ENCODE results near the gene CSPG4.
"Not testable (repeated sequence)": the region's sequence is repeated elsewhere in the genome, so short reads cannot be mapped to it uniquely, and the experiment has no call there.

Gene CSPG4

DNA sequence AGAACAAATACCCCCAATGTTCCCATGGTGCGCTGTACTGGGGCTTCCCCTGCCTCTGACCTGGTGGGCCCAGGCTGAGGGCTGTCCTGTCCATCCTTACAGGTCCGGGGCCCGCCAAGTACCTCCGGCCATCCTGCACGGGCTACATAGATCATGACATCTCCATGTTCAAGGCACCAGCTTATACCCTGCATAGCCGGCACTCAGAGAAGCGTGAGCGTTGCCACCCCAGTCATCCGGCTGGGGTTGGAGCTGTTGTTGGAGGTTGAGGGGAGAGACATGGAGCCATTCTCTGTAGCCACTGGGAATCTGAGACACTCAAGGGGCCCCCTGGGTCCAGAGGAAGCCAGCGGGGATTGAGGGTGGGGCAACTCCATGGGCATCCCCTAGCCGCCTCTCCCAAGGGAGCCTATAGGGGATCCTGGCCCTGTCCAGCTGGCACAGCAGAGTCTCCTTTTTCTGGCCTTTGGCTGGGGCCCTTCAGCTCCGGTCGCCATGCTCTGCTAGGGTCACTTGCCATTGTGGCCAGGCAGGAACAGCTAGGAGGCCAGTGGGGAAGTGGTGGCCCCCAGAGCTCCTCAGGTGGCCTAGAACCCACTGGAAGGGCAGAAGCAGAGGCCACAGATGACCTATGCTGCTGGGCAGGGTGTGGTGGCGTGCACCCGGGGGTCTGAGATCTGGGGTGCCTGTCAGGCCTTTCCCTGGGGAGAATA, 12.5 kb upstream of the CSPG4 start:
- DNase-seq = no peak

DNA sequence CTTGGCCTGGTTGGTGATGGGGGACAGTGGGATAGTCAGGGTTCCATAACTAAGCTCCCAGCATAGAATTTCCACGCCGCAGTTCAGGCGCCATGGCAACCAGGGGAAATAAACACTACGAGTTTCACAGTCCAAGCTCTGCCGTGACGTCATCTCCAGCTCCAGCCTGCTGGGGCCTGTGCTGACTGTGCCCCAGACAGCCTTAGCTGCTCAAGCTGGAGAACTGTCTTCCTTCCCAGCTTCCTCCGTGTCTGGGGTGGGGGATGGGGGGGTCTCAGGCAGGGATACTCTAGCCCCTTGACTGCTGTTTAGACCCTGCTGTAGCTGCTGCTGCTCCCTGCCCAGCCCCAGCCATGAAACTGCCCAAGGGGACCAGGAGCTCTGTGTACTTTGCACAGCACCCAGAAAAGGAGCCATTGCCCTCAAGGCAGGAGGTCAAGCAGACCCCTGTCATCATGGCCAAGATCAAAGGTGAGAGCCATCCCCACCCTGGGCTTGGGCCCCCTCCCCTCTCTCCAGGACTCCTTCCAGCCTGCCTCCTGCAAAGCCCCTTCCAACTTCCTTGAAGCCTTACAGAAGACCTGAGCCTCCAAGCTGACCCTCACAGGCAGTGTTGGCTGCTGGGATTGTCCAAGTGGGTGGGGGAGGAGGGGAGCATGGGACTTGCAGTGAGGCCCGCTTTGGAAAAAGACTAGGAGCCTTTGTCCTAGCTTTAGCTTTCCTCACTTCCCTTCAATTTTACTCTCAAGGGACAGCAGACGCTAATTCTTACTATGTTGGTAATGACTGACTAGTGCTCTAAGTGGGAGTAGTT, 11.4 kb upstream of the CSPG4 start:
- peak; percentile 83 for DNase-seq

DNA sequence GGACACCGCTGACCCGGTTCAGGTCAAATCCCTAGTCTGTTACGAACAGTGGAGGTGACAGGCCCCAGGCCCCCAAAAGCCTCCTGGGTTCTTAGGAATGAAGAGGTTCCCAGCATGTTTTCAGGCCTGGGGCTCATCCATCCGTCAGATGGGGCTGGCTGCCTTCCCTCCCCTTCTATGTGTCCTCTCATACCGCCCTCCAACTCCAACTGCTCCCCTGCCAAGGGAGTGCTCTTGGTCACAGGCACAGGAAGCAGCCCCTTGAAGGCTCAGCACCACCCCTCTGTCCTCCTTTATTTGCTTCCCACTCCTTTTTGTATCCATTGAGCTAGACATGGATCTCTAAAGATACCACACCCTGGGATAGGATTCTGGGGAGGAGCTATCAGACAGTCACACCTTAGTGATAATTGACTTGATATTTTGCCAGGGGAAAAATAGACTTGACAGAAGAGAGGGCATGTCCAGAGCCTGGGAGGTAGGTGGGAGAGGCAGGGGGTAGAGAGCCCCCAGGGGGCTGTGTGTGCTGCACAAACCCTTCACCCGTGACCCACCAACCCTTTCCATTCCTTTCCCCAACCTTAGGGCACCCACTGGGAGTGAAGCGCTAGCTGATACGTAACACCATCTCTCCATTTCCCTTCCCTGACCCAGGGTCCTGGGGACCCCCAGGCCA, 10.7 kb upstream of the CSPG4 start:
- DNase-seq = no peak

DNA sequence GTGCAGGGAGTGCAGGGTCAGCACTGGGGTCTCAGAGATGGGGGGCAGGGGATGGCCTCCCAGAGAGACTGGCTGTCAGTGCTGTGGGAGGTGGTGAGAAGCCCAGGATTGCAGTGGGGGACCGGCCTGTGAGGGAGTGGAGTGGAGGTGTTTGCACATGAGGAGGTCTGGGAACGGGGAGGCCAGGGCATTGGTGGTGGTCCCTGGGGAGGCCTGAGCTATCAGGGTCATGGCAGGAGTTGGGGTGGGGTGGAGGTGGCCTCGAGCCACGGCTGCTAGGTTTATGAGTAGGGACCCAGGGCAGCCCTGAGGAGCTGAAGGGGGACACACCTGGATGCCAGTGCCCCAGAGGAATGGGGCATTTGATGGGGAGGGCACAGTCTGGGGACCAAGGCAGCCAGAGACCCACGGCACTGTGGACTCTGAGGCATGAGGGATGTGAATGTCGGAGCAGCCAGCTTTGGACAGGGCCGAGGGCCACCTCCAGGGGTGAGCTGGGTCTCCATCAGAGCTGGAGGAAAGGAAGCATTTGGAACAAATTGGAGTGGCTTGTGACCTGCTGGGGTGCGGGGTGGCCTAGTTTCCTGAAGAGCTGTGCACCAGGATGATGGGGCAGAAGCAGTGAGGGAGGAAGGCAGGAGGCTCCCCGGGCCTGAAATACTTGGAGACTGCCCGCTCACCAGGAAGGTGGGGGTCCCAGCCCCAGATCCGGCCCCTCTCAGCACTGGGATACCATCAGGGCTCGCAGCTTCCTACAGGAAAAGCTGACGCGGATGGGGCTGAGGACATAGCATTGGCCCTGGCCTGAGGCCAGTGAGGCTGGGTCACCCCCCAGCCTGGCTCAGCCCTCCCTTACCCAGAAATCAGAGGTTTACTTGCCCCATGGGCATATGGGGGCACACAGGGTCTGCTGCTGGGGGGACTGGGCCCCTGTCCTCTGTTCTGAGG, 9.5 kb upstream of the CSPG4 start:
- DNase-seq = no peak

DNA sequence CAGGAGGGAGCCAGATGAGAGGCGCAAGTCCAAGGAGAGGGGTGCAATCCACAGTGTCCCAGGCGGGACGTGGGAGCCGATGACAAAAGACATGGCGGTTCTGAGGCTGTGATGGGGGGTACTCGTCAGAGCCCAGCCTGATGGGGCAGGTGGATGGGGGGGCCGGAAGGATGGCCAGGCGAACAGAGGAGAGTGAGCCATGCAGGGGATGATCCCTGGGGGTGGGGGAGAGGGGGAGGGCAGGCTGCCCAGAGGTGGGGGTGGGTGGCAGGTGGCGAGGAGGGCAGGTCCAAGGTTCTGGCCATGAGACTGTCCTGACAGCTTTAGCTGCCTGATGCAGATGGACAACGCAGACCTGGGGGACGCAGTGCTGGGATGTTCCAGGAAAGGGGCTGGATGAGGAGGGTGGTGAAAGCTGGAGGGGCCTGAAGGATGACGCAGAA, 8.9 kb upstream of the CSPG4 start:
- DNase-seq = no peak

DNA sequence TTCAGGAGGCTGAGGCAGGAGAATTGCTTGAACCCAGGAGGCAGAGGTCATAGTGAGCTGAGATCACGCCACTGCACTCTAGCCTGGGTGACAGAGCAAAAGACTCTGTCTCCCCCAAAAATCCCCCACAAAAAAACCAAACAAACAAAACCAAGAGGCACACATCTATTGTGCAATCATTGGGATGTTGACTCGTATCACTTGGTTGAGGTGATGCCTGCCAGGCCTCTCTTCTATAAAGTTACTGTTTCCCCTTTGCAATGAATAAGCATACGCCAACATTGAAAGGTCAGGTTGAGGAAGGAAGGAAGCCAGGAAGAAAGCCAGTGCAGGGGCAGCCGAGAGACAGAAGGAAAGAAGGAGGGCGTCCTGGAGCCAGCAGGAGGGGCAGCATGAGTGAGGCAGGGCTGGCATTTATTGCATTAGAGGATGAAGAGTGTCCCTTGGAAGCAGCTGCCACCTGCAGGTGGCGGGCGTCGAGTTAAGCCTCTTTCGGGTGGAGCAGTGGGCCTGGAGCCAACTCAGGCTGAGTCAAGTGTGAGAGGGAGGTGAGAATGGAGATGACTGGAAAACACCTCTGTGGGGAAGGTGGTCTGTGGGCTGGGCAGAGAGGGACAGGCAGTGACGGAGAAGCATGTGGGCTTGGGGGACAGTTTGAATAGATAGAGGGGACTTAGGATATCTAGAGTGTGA, 8.3 kb upstream of the CSPG4 start:
- peak; percentile 40 for DNase-seq

DNA sequence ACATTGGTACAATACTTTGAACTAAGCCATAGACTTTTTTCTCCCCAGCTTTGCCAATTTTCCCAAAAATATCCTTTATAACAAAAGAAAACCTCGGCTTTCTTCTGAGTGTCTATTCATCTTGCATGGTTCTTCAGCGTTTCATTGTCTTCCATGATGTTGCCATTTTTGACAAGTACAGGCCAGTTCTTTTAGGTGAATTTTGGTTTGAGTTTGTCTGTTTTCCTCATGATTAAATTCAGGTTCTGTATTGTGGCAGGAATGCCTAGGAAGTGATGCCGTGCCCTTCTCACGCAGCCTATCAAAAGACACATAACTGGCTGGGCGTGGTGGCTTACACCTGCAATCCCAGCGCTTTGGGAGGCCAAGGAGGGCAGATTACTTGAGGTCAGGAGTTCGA, 7.6 kb upstream of the CSPG4 start:
- DNase-seq = no peak

DNA sequence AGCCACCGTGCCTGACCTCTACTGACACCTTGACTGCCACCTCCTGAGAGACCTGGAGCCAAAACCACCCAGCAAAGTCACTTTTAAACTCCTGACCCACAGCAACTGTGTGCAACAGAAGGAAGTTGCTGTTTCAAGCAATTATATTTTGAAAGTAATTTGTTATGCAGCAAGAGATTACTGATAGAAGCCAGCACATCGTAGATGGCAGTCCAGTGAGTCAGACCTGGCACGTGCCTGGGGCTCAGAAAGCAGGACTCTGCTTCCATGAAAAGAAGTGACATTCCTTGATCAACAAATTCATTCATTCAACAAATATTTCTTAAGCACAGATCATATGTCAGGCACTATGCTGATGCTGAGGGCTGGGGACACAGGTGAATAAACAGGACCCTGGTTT, 5.7 kb upstream of the CSPG4 start:
- peak; percentile 10 for DNase-seq

DNA sequence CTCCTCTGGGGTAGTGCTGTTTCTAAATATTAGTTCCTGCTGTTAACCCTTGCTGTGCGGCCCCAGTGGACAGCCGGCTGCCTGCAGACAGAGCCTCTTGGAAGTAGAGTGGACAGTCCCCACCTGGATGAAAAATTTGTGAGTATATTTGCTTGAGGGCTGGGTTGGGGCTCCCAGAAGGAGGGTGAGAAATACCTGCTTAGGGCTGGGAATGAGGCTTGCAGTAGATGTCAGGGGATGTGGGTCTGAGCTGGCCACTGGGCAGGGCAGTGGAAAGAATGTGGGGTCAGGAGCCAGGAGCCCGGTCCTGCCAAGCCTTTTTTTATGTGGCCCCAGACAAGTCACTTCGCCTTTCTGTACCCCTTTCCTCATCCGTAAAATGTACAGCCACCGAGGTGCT, 4.4 kb upstream of the CSPG4 start:
- not testable (repeated sequence) for DNase-seq

DNA sequence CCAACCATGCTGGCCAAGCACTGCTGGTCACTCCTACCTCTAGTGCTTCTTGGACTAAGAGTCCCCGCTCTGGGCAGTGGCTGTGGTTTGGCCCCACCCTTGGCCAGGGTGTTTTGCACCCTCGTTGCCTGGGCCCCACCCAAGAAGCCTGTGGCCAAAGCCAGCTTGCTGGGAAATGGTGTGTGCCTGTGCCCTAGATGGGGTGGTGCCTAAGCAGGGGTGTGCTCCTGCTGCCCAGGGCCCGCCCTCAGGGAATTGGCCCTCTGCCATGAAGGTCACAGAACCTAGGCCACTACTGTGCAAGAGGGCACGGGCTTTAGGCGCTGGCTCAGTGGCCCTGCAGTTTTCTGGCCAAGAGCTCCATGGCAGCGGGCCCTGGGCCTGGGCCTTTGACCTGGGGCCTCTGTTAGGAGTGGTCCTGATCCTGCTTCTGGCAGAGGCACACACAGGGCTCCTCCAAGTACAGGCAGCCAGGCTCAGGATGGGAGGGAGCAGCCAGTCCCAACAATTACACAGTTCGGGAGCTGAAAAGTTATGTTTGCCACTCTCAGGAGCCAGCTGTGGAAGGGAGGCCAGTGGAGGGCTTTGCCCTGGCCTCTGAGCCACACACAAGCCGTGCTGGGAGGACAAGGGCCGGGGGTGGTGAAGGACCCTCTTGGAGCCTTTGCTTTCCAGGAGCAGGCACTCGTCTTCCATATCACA, 3.8 kb upstream of the CSPG4 start:
- not testable (repeated sequence) for DNase-seq

DNA sequence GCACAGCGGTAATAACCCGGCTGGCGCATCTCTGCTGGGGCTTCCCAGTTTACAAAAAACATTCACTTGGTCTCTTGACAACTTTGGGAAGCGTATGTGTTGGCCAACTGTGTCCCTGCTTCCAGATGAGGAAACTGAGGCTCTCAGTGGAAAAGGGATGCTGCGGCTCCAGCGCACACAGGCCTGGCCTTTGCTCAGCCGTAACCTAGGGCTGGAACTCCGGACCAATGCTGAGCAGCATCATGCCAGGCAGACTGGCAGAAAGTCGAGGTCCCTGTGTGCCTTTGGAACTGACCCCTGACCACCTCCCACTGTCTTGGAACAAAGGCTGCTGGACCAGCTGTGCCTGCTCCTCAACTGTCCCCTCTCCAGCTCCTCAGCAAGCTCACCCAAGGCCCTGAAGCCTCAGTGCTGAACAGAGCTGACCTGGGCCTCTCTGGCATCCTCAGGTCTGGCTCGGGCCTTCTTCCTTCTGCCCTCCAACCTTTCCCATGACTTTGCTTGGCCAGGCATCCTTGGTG, 2.7 kb upstream of the CSPG4 start:
- not testable (repeated sequence) for DNase-seq

DNA sequence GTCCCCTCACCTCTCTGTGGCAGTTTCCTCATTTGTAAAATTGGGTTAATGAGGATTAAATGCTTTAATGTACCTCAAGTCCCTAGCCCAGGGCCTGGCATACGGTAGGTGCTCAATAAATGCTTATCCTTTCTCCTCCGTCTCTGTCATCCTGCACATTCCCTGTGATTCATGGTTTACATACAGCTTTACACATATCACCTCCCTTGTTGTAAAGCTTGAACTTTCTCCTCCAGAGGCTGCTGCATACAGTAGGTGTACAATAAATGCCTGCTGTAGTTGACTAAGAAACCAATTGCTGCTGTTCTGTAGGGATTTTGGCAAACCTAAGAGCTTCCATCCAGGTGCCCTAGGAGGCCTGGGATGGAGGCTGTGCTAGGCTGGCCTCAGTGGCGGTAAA, 1.5 kb upstream of the CSPG4 start:
- no peak for DNase-seq

DNA sequence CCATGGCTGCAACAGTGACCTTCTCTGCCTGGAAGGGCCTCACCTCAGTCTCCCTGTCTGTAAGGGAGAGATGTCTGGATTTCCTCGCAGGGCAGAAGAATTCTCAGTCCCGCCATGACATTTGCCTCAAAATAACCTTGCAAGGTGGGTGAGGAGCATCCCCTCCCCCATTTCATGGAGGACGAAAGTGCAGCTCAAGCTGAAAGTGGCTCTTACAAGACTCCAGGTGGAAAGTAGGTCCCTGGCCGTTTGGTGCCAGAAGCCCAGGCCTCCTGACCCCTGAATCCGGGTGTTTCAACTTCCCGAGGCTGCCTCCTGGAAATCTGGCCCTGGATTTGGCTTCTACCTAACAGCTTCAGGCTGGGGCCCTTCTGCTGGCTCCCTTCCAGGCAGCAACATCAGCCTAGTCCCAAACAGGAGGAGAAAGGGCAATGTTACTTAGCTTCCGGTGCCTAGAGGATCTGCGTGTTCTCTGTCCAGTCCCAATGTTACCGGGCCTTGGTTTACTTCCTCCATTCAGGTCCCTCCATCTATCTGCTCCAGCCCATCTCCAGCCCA, 769 bp upstream of the CSPG4 start:
- no peak for DNase-seq

DNA sequence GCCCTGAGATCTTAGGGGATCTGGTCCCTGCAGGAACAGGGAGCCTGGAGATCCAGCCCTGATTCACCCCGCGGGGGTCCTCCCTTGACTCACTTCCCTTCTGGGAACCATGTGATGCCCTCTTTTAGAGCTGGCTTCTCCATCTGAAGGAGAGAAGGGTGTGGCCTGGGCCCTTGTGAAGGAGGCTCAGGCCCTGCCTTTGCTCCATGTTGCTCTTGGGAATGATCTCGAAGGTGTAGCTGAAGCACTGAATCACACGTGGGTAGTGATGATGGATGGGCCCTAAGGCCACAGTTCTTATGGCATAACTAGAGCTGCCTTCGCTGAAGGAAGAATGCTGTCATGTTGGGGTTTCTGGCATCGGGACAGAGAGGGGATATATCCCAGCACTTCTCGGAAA, 1.2 kb downstream of the CSPG4 start:
- DNase-seq = not testable (repeated sequence)

DNA sequence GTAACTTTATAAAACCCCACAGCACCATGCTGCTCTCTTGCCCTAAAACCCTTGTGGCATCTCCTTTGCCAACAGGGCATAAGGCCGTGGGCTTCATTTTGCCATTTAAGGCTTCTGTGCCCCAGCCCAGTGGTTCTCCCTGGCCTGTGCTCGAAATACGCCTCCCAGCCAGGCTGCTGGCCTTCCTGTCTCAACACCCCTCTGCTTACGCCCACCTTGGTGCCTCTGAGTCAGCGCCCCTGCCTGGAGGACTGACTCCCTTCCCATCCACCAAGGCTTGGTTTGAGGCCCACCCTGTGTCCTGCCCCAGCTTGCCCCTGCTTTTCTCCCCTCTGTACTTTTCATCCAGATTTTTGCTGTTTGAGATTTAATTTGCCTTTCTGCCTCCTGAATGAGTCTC, 1.8 kb downstream of the CSPG4 start:
- not testable (repeated sequence) for DNase-seq

DNA sequence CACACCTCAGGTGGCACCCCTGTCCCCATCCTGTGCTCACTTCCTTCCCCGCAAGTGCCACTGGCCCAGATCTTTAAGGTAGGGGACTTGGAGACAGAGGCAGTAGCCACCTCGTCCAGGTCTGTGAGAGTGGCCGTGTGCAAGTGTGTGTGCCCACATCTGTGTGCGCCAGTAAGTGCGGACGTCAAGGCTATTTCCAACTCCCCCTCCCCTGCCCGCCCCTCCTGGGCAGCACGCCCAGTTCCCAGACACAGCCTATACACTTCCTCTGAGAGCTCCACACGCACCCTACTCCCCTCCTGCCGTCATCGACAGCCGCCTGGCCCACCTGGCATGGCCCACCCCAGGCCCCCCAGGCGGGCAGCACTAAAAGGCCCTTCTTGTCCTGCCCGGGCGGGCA, 3.2 kb downstream of the CSPG4 start:
- not testable (repeated sequence) for DNase-seq

DNA sequence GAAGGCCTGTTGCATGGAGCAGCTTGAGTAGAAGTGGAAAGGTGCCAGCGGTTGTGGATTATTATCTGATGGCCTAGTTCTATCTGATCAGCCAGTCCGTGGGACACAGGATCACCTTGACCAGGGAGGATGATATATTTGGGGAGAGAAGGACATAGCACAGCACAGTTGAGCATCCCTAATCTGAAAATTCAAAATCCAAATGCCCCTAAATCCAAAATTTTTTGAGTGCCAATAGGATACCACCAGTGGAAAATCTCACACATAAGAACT, 6.0 kb downstream of the CSPG4 start:
- DNase-seq = no peak

DNA sequence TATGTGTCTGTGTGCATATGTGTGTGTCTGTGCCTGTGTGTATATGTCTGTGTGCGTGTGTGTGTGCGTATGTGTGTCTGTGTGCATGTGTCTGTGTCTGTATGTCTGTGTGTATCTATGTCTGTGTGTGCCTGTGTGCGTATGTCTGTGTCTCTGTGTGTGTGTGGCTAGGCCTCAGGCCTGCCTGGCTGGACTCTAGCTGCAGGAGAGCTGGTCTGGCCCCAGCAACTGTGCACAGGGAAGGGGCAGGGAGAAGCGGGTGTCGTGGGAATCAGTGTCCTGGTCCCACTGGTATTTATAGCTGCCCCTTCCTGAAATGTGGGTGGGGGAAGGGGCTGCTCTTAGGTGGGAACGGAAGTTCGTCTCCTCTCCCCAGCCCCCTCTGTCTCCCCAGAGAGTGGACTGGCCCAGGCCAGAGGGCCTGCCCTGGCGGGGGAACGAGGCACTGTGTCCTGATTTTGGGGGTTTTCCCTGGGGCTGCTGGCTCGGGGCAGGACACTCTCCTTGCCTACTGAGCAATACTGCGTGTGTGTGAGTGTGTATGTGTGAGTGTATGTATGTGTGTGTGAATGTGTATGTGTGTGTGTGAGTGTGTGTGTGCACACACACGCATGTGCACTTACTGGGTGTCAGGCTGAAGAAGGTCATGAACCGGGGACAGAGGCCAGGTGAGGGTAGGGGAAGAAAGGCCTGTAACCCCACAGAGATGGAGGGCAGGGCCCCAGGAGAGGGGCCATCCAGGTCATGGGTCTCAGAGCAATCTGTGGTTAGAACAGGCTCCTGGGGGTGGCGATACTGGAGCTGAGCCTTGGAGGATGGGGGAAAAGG, 6.6 kb downstream of the CSPG4 start:
- DNase-seq = no peak

DNA sequence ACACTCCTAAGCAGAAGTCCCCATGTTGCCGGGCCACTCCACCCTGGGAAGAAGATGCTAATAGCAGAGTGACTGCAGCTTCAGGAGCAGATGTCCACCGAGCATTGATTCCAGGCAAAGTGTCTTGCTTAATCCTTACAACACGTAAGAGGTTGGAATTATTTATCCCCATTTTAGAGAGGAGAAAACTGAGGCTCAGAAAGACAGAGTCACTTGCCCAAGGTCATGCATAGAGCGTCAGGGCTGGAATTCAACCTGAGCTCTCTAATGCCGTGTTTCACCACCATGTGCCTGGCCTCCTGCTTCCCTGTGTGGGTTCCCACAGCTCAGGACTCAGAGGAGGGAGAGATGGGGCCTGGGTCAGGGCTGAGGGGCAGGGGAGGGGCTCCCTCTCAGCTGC, 7.3 kb downstream of the CSPG4 start:
- not testable (repeated sequence) for DNase-seq

DNA sequence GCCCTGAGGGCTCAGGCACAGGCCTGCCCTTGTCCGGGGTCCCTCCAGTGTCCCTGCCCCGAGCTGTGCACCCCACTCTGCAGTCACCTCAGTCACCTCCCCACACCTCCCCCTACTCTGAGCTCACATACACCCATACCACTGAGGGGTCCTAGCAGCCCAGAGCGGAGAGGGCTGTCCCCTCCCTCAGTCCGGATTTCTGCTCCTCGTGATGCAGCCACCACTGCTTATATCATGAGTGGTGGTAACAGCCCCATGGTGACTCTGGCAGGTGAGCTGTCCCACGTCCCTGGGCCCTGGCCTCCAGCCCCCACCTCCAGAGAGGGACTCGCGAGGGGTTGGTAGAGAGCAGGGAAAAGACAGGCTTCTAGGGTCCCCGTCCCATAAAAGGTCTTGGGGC, 8.0 kb downstream of the CSPG4 start:
- DNase-seq = no peak

All from kidney glomerular epithelial cell (primary cell).